Pancreas (tissue), 10 donors: ENCODE data around the gene GFRA1. TPM values are rescaled to one million over a fixed set of nuclear protein-coding genes. Genes with fewer than 3 reads are reported as not detected.

Experiments
- ATAC-seq, 4 donors: fragments of 200-7000 bp; cut with Tn5 transposase; one replicate each; pipeline versions ENCODE4 v1.8.0 to v1.9.1; 2020; ENCODE audit warnings: mild to moderate bottlenecking in 4 of 4, moderate library complexity in 4 of 4
- DNase-seq, 6 donors: peaks; one replicate each; pipeline ENCODE4 v3.0.0-alpha.2; 2020
- FAIRE-seq: peaks from 2 replicates; lab custom pipeline; 2012; peaks lifted over from hg19 to GRCh38; lab: Jason Lieb, UNC
- H3K27ac ChIP-seq, 4 donors: fragments of 200-600 bp; sonication (generic); 1 replicate in 3 of 4; 2 replicates in 1 of 4; pipeline versions ENCODE4 v1.5.0 to v1.8.0; 2020
- H3K27me3 ChIP-seq, 4 donors: fragments of 200-600 bp; one replicate each; pipeline ENCODE4 v1.8.0; 2021
- H3K36me3 ChIP-seq, 3 donors: fragments of 200-600 bp; sonication (generic) in 1 of 3; one replicate each; pipeline versions ENCODE4 v1.5.0 to v1.8.0; 2020 to 2021
- H3K4me1 ChIP-seq, 3 donors: fragments of 200-600 bp; one replicate each; pipeline ENCODE4 v1.8.0; 2021
- H3K4me3 ChIP-seq, 4 donors: fragments of 200-600 bp; sonication (generic) in 2 of 4; one replicate each; pipeline versions ENCODE4 v1.5.0 to v1.8.0; 2020 to 2021
- H3K9me3 ChIP-seq, 4 donors: fragments of 200-600 bp; one replicate each; pipeline ENCODE4 v1.8.0; 2021
- CTCF ChIP-seq, 4 donors: fragments of 200-600 bp; sonication (generic) in 3 of 4; IDR thresholded peaks; one replicate each; pipeline versions ENCODE4 v1.5.0 to v1.8.0; 2021; ENCODE audit warnings: antibody characterized with exemption in 4 of 4
- WGBS, 2 donors: extraction: QIAGEN DNeasy Blood & Tissue Kit; methylation state at CpG; one replicate each; pipeline ENCODE4 v1.1.7; 2013; 5-methylcytosine and 5-hydroxymethylcytosine counted together
- intact Hi-C, 3 donors: fragments of 100-400 bp; cut with DNase I; formaldehyde crosslinking; loops; one replicate each; pipeline versions ENCODE4 v1.11.1 to v1.14.2; 2022
- polyA plus RNA-seq, 2 donors: library from polyadenylated mRNA; stranded (reverse); fragments of 200-250 nt; gene quantifications; one replicate each; pipeline ENCODE4 v1.2.3, GENCODE V29; 2013
- total RNA-seq, 6 donors: library from RNA; stranded (reverse); fragmentation: NEBNext Ultra II Directional in 4 of 6; extraction: Animal tissue kit (Norgen Biotek cat#: 25700) in 4 of 6; gene quantifications; one replicate each; pipeline versions ENCODE4 v1.2.1 to v1.2.4, GENCODE V29; 2021 to 2023
- donor health status: healthy with polysubstance abuse.
- donor health status: DM: no; HTN: no; CAD: no; lungs with moderate emphysema.
- donor health status: DM: no; HTN: no; CAD: no.
- donor health status: control.
- donor health status: control.
- donor health status: Bipolar disorder and iron deficiency.
- donor health status: DM: yes; HTN: yes; CAD: no.
- donor health status: DM: no; HTN: no; CAD: no.
- donor health status: DM: no; HTN: no; CAD: no.
- donor health status: DM: yes; HTN: yes; CAD: no.

GFRA1 gene
- total and polyA plus RNA-seq, 8 donors = 0.61 to 4.4 (median 1.3) TPM

GRCh38 chr10:116082206-116082605 is 190.8 kb downstream of the GFRA1 start:
- no peak for FAIRE-seq

DNA sequence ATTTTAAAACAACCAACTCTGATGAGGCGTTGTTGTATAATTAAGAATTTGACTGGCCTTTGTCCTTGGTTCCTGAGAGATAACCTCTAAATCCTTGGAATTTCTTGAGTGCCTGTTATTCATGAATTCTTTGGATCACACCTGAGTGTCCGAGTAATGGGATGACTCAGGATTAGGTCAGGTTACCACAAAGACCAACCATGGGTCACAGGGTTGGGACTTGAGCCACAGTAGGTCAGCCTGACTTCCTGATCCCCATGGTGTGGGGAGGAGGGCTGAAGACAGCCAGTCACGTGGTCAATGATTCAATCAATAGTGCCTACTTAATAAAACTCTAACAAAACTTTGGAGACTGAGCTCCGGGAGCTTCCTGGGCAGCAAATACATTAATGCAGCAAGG is 192.5 kb downstream of the GFRA1 start:
- WGBS, 2 donors = 58 to 65% methylated on average over 4 of the region's 4 CpGs
- no peak for TF ChIP-seq CTCF (IDR thresholded peaks at IDR 0.05)
- DNase-seq (no peak), FAIRE-seq (no peak), ATAC-seq (no peak)
- Histone ChIP-seq H3K27ac (no peak overlapping the region), H3K9me3 (no peaks in the 10 kb centered on the region), H3K36me3 (no peaks in the 10 kb centered on the region), H3K4me3 (no peak overlapping the region), H3K4me1 (no peaks in the 10 kb centered on the region), H3K27me3 (no peaks in the 10 kb centered on the region)
- intact Hi-C loops = no loop called here

More at GRCh38 chr10:116082206-116082605, 190.8 kb downstream of the GFRA1 start:
- Histone ChIP-seq H3K27me3 (no peaks in the 10 kb centered on the region), H3K4me3 (no peak overlapping the region), H3K27ac (no peak overlapping the region), H3K9me3 (no peaks in the 10 kb centered on the region), H3K4me1 (no peaks in the 10 kb centered on the region), H3K36me3 (no peaks in the 10 kb centered on the region)
- intact Hi-C loops = no loop called here
- WGBS, 2 donors = 89 to 94% methylated on average over 8 of the region's 8 CpGs
- ATAC-seq (no peak), DNase-seq (no peak)
- TF ChIP-seq CTCF (IDR thresholded peaks at IDR 0.05) = no peak

- FAIRE-seq (no peak), DNase-seq (no peak), ATAC-seq (no peak)
- no peaks in the 10 kb centered on the region for H3K4me1 ChIP-seq
- intact Hi-C loops = no loop called here
- TF ChIP-seq CTCF (IDR thresholded peaks at IDR 0.05) = no peak
- no peaks in the 10 kb centered on the region for H3K9me3 ChIP-seq
- H3K27ac ChIP-seq = no peak overlapping the region
- H3K36me3 ChIP-seq = no peaks in the 10 kb centered on the region
- no peak overlapping the region for H3K4me3 ChIP-seq
- no peaks in the 10 kb centered on the region for H3K27me3 ChIP-seq
- 83 to 87% methylated on average over 9 of the region's 9 CpGs for WGBS, 2 donors
These were observed 193.7 kb downstream of the GFRA1 start for GRCh38 chr10:116079355-116079754.

DNA sequence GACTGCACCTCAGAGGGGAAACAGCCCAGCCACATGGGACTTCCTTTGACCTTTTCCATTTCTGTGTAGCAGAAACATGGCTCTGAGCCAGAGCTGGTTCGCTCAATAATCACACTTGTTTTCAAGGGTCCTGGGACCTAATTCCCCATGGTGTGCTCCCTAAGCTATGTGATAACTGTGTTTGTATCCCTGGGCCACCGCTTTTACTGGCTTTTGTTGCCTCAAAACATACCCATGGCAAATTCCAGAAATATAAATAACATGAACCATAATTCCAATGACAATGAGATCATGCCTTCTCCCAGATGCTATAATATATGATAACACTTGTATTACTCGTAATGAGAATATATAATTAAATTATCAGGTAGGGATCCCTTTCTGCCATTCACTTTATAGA is 196.4 kb downstream of the GFRA1 start:
- ATAC-seq = no peak
- 86 to 88% methylated on average over 3 of the region's 3 CpGs for WGBS, 2 donors

More for the DNA sequence above, 196.4 kb downstream of the GFRA1 start:
- Histone ChIP-seq H3K27ac (no peak overlapping the region), H3K36me3 (no peaks in the 10 kb centered on the region), H3K4me3 (no peak overlapping the region), H3K9me3 (no peaks in the 10 kb centered on the region), H3K27me3 (no peaks in the 10 kb centered on the region), H3K4me1 (no peaks in the 10 kb centered on the region)
- intact Hi-C loops = no loop called here
- DNase-seq = no peak
- FAIRE-seq = no peak
- TF ChIP-seq CTCF (IDR thresholded peaks at IDR 0.05) = no peak
